Urothelium cell line (cell line): ENCODE measurements around the gene FKBP8.
"Not testable (repeated sequence)": the region's sequence is repeated elsewhere in the genome, so short reads cannot be mapped to it uniquely, and the experiment has no call there.

ENCODE experiments used
- DNase-seq: peaks from one replicate; pipeline ENCODE4 v3.0.0; 2011; ENCODE audit warnings: low spot score, mixed read lengths
- FAIRE-seq: peaks from 2 replicates; lab custom pipeline; 2011; peaks lifted over from hg19 to GRCh38; lab: Jason Lieb, UNC

FKBP8 gene

DNA sequence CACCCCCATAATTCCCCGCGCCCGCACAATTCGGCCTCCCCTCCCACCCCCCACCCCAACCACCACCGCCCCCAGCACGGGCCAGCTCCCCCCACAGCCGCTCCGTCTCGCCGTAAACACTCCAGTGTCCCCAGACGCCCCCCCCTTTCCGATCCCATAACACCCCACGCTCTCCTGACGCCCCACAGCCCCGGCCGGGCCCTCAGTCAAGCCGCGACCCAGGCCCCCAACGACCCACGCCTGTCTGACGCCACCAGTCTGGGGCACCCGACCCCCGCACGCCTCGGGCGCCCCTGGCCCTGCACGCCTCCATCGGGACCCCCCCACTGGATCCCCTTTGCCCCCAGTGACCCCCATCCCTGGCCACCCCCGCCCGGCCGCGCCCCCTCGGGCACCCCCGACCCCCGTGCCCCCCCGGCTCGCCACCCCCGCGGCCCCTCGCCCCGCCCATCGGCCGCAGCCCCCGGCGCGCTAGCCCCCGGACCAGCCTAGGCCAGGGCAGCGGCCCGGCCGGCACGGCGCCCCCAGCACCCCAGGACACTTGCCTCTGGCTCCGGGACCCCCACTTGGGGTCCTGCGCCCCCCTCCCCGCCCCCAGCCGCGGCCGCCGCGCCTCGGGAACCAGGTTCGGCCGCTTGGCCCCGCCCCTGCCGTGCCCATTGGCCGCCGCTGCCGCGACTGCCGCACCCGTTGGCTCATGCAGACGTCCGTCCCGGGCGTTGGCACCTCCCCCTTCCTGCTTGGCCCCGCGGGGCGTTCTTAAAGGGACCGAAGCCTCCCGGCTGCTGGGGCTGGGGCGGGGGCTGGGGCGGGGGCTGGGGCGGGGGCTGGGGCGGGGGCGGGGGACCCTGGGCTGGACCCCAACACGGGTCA lies at the start of gene FKBP8:
FKBP8 (minus strand) TSS at position 633 of the 873 bp plus-strand sequence. CDS start 1,603 bp downstream, outside the sequence.
- peak; percentile 93 for DNase-seq
- FAIRE-seq: no peak

DNA sequence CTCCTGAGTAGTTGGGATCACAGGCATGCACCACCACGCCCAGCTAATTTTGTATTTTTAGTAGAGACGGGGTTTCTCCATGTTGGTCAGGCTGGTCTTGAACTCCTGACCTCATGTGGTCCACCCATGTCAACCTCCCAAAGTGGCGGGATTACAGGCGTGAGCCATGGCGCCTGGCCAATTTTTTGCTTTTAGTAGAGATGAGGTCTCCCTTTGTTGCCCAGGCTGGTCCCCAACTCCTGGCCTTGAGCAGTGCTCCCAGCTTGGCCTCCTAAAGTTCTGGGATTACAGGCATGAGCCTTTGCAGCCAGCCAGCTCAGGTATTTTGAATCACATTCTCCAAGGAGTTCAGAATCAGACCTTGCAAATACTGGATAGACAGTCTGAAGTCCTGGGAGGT lies 49.4 kb upstream of the FKBP8 start:
- FAIRE-seq, DNase-seq: not testable (repeated sequence)

DNA sequence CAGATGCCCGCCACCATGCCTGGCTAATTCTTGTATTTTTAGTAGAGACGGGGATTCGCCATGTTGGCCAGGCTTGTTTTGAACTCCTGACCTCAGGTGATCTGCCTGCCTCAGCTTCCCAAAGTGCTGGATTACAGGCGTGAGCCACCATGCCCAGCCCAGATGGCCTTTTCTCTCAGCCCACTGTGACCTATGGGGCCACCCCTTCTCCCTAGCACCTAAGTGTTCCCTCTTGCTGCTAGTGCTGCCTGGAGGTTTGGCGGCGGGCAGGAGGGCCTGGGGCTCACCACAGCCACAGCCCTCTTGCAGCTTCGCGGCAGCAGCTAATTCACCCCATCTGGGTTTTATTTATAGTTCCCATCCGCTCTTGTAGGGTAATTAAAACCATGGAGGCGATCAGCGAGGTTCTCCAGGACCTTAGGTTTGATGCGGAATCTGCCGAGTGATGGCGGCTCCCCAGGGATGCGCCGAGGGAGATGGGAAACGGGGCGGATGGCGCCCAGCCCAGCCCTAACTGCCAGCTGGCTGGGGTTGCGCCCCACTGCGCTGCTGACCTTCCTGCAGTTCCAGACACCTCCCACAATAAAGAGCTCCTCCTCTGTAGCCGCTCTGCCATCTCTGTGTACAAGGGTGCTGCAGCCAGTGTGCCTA lies 48.5 kb upstream of the FKBP8 start:
- no peak for FAIRE-seq
- no peak for DNase-seq

DNA sequence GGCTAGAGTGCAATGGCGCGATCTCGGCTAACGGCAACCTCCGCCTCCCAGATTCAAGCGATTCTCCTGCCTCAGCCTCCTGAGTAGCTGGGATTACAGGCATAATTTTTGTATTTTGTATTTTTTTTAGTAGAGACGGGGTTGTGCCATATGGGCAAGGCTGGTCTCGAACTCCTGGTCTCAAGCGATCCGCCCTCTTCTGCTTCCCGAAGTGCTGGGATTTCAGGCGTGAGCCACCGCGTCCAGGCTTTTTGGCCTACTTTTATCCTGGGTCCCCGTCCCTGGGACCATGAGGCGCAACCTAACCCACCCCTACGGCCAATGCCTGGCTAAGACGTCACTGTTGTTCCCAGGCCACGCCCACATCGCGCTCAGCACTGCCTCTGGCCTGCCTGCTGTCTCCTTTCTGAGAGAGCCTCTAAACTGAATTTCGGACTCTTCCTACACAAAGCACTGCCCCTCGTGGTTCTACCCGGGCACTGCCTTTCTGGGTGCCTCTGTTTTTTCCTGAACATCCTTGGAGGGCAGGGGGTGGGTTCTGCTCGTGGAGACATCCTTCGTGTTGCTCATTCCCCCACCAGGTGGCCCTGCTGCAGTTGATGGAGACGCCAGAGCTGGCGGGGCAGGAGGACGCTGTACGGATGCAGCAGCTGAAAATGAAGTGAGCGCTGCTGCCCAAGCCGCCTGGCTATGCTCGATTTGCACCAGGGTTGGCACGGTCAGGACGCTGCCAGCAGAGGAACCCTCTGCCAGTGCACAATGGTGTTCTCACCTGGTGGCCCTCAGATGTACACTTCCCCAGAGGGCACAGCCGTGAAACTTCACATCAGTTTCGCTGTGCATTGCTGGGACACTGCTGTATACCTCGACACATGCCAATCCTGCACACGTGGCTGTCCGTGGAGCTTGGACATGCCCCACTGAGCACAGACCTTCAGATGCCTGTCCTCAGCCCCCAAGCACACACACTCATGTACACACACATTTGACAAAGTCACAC lies 47.2 kb upstream of the FKBP8 start:
- FAIRE-seq: no peak

DNA sequence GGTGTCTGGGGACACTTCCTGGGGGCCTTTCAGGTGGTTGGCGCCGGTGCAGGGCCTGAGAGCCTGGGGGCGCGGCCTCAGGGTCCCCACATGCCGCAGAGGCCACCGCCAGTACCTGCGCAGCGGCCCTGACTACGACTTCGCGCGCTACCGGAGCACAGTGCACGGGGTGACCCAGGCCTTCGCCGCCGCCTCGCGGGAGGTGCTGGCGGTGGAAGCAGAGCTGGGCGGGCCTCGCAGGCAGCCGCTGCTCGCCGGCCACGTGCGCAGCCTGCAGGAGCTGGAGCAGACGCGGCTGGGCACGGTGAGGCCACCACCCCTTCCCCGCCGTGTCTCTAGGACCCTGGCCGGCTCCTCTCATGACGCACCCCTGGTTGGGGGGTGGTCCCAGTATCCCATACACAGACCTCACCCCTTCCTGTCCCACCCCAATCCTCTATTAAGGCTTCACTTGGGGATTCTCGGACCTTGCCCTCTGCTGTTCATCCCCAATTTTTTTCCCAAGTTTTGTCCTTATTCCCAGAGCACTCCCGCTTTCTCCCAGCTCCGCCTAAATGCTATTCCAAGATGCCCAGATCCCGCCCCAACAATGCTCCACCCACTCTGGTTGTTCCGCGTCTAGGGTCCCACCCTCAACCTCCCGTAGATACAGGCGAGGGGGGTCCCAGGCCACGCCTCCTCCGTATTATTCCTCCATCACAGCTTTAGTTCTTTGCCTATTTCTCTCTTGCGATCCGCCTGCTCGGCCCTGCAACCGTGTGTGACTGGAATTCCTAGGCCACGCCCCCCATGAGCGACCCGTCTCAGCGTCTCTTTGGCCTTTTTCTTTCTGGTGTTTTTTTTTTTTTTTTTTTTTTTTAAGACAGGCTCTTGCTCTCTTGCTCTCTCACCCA lies 46.3 kb upstream of the FKBP8 start:
- DNase-seq (peak; percentile 52), FAIRE-seq (no peak)

More for the DNA sequence above, 47.2 kb upstream of the FKBP8 start:
- DNase-seq: no peak

DNA sequence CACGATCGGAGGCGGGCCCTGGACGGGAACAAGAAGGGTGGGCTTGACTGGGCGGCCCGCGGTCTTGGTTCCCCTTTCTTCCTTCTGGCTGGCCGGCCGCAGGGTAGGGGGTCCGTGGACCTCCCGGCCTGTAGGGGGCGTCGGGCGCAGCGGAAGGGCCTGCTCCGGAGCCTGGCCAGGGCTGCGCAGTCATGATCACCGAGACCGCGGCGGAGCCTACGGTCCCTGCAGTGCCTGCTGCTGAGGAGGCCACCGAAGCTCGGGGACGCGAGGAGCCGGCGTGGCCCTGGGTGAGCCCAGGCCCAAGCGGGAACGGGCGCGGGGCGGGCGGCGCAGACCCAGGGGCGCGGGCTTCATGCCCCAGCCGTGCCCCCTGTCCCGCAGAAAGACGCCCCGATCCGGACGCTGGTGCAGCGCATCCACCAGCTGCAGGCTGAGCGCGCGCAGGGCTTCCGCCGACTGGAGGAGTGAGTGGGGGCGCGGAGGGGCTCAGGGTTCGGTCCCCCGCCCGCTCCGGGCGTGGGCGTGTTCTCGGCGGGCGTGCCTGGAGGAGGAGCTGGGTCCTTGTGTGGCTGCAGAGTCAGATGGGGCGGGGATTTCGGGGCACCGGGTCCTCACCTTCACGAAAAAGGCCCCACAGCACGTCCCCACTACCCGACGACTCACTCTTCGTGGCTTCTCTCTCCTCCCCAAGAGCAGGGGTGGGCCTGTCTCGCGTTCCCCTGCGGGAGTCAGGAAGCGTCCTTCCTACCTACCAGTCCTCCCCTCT lies 45.4 kb upstream of the FKBP8 start, which contains the start of gene REX1BD:
REX1BD (plus strand) TSS at position 188 of the 769 bp plus-strand sequence; CDS start at position 192, 4 bp downstream.
- peak; percentile 81 for DNase-seq
- FAIRE-seq: no peak

DNA sequence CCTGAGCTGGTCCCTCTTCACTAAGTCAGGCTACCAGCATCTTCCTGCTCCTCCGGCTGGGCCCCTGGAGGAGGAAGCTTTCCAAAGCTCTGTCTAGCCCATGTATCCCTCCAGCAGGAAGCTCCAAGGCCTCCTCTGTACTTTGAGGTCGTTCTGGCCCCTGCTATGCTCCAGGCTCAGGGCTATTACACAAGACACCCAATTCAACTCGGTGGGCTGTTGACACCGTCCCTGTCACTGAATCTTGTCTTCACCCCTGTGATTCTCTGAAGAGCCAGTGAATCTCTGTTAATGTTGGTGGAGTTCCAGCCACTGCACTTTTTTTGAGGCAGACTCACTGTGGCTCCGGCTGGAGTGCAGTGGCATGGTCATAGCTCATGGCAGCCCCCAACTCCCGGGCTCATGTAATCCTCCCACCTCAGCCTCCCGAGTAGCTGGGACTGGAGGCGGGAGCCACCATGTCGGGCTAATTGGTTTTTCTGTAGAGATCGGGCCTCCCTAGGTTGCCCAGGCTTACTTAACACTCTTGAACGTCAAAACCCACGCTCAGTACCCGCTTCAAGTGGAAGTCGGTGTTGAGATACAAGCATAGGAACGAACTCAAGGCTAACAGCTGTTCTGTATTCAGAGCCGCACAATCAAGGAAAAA lies 44.7 kb upstream of the FKBP8 start:
- FAIRE-seq (no peak), DNase-seq (no peak)

DNA sequence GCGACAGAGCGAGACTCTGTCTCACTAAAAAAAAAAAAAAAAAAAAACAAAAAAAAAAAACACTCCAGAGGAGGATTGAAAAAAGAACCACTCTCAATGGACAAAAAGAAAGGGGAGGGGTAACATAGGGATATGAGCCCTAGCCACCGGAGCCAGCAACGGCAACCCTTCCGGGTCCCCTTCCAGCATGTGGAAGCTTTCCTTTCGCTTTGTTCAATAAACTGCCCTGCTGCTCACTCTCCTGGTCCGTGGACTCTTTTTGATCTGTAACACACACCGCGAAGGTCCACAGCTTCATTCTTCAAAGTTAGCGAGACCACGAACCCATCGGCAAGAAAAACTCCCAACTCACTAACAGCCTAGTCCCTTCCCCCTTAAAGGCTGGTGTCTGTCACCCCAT lies 44.2 kb upstream of the FKBP8 start:
- DNase-seq (no peak), FAIRE-seq (no peak)

DNA sequence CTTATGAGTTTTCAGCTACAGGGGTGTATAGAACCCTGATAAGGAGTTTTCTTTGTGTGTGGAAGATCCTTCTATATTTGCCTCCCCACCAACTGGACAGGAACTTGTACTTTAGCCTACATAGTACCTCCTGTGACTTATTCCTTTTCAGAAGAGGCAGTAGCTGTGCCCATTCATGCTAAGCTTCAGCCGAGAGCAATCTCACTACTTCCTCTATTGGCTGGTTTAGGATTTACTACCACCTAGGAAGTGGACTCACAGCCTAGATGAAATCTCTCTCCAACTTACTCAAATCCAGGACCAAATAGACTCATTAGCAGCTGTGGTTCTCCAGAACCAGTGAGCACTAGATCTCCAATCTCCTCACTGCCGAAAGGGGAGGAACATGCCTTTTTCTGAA lies 42.9 kb upstream of the FKBP8 start:
- FAIRE-seq: no peak

DNA sequence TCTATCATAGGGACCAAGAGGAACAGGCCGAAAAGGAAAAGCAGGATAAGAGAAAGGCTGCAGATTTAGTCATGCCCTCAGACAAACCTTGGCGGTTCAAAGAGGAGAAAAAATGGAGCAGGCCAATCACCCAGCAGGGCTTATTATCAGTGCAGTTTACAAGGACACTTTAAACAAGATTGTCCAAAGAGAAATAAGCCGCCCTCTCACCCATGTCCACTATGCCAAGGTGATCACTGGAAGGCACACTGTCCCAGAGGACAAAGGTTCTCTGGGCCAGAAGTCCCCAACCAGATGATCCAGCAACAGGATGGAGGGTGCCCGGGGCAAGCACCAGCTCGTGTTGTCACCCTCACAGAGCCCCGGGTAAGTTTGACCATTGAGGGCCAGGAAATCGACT lies 36.9 kb upstream of the FKBP8 start:
- FAIRE-seq (no peak), DNase-seq (no peak)

More for the DNA sequence above, 42.9 kb upstream of the FKBP8 start:
- DNase-seq: no peak

DNA sequence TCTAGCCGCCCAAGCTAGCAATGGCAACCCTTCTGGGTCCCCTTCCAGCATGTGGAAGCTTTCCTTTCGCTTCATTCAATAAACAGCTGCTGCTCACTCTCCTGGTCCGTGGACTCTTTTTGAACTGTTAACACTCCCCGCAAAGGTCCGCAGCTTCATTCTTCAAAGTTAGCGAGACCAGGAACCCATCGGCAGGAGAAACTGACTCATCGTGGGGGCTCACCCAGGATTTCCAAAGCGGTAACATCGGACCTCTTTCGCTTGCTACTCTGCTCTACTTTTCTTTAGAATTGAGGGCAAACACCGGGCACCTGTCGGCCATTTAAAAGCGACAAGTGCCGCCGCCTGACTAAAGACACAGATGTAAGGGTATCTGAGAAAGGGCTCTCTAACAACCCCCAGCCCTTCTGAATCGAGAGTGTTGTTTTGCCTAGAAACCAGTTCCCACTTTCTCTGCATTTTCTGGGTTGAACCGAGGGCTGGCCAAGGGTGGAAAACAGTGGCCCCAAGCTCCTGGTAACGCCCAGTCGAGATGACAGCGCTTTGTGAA lies 34.1 kb upstream of the FKBP8 start:
- FAIRE-seq (no peak), DNase-seq (no peak)

DNA sequence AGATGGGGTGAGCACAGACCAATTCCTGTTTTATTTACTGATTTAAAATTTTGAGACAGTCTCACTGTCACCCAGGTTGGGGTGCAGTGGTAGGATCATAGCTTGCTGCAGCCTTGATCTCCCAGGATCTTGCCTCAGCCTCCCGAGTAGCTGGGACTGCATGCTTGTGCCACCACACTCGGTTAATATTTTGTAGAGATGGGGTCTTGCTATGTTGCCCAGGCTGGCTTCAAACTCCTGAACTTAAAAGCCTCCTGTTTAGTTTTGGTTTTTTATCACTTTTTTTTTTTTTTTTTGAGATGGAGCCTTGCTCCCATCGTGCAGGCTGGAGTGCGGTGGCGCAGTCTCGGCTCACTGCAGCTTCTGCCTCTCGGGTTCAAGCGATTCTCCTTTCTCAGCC lies 33.0 kb upstream of the FKBP8 start:
- no peak for DNase-seq
- FAIRE-seq: no peak

DNA sequence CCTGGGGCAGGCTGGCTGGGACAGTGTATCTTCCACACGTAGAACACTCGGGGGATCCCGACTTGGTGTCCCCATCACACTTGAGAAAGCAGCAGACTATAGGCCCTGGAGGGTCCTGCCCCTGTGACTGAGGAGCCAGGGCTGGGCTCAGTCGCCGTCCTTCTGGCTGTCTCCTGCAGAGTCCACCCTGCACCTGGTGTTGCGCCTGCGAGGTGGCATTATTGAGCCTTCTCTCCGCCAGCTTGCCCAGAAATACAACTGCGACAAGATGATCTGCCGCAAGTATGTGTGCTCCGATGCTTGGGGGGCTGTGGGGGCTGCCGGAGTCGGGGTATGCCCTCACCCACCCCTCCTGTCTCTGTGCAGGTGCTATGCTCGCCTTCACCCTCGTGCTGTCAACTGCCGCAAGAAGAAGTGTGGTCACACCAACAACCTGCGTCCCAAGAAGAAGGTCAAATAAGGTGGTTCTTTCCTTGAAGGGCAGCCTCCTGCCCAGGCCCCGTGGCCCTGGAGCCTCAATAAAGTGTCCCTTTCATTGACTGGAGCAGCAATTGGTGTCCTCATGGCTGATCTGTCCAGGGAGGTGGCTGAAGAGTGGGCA lies 31.4 kb upstream of the FKBP8 start:
- FAIRE-seq (no peak), DNase-seq (no peak)

DNA sequence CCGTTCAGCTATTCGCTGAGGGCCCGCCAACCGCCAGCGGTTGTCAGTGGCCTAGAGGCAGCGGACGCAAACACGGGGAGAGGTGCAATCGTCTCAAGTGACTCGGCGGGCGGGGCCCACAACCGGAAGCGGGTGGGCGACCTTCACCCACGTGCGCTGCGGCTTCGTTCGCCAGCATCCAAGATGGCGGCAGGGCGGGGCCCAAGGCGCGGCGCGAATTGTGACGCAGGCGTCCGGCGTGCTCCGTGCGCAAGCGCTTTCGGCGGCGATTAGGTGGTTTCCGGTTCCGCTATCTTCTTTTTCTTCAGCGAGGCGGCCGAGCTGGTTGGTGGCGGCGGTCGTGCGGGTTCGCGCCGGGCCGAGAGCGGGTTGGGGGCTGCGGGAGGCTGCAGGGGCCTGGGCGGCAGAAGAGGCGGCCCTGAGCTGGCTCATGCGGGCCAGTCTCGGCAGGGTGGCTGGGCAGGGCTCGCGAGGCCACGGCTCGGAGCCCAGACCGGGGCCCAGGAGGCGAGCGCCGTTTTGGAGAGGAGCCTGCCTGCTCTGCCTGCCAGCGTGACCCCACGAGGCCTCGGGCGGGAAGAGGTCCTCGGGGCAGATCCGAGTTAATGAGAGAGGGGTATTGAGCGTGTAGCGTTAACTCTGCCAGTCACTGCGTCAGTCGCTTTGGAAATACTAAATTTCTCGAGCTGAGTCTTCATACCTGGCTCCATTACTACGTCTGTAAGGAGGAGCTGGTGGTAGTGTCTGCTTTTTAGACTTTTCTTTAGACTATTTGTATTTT lies 28.4 kb upstream of the FKBP8 start, which contains the start of gene UBA52:
UBA52 (plus strand) TSS at position 294 of the 781 bp plus-strand sequence. CDS start 1,444 bp downstream, outside the sequence.
- DNase-seq (peak; percentile 88), FAIRE-seq (no peak)

DNA sequence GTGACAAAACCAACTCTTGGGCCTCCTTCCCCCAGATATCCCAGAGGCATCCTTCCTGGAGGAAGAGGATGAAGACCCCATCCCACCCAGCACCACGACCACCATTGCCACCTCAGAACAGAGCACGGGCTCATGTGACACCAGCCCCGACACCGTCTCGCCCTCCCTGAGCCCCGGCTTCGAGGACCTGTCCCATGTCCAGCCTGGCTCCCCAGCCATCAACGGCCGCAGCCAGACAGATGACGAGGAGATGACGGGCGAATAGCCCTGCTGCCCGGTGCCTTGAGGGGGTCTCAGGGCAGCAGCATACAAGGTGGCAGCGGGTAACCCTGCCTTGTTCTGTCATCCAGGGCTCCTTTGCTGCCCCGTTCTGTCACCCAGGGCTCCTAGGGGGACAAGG lies 25.0 kb upstream of the FKBP8 start:
- no peak for FAIRE-seq
- DNase-seq: no peak

DNA sequence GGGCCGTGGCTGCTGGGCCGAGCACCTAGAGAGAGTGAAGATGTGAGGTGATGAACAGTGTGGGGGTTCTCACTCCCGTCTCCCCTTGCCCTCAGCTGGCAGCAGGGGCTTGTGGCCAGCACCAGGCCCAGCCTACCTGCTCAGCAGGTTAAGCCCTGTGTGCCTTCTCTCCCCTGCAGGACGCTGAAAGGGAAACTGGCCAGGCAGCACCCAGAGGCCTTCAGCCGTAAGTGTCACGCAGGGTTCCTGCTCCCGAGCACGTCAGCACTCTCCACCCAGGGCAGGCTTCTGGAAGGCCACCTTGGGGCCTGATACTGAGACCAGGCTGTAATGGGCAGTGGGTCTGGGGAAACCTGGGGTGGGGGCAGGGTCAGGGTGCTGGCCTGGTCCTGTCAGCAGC lies 23.6 kb upstream of the FKBP8 start:
- FAIRE-seq (no peak), DNase-seq (no peak)

DNA sequence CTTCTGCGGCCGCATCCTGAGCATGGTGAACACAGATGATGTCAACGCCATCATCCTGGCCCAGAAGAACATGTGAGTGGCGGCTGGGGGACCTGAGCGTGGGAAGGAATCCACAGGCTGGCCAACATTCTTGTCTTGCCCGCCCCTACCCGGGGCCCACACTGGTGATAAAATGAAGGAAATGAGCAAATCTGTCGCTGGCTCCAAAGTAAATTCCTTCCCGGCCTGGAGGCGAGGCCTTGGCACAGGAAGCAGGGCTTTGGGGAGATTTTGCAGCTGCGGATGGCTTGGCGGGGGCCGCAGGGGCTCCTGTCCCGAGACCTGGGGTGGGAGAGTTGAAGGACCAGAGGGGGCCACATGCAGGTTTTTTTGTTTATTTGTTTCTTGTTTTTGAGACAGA lies 18.7 kb upstream of the FKBP8 start:
- FAIRE-seq (no peak), DNase-seq (no peak)
